Measurements from ENCODE around the gene FRMPD4.

DNA sequence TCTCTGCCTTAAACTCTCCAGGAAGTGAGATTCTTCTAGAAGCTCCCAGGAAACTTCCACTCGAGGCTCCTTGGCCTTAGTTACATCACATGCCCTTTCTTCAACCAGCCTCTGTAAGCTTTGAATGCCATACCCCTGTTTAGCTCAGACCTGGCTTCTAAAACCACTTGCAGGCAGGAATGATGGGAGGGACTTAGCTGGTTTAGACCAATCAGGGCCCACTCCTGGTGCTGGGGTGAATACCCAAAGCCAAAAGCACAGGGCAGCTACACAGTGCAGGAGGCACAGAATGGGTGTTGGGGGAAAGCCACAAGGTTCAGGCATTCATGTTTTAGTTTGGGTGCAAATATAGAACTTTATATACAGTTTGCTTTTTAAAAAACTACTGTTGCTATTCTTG lies 296.2 kb downstream of the FRMPD4 start:
- no peak for TF ChIP-seq POLR2A (IDR thresholded peaks at IDR 0.05)
- TF ChIP-seq, protein P1, sequence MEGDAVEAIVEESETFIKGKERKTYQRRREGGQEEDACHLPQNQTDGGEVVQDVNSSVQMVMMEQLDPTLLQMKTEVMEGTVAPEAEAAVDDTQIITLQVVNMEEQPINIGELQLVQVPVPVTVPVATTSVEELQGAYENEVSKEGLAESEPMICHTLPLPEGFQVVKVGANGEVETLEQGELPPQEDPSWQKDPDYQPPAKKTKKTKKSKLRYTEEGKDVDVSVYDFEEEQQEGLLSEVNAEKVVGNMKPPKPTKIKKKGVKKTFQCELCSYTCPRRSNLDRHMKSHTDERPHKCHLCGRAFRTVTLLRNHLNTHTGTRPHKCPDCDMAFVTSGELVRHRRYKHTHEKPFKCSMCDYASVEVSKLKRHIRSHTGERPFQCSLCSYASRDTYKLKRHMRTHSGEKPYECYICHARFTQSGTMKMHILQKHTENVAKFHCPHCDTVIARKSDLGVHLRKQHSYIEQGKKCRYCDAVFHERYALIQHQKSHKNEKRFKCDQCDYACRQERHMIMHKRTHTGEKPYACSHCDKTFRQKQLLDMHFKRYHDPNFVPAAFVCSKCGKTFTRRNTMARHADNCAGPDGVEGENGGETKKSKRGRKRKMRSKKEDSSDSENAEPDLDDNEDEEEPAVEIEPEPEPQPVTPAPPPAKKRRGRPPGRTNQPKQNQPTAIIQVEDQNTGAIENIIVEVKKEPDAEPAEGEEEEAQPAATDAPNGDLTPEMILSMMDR (IDR thresholded peaks at IDR 0.05), result no peak
